Panc1 (cell line): ENCODE measurements around the gene GALNT18. TPM values are rescaled to one million over a fixed set of nuclear protein-coding genes. Genes with fewer than 3 reads are reported as not detected.

Source experiments
- ATAC-seq: fragments of 200-7000 bp; cut with Tn5 transposase; 2 replicates; pipeline ENCODE4 v1.9.1; 2020; ENCODE audit warnings: mild to moderate bottlenecking, moderate library complexity
- BruUV-seq: library from RNA; stranded (reverse); fragments of 400-500 nt; replicated peaks from 2 replicates; lab custom pipeline; 2021; lab: Mats Ljungman, UMichigan
- CTCF ChIA-PET: fragments of 300-600 bp; sonication (Branson Sonifier 250); formaldehyde crosslinking; loops from one replicate; lab custom pipeline; 2022; ENCODE audit warnings: antibody characterized with exemption; lab: Charles Lee
- POLR2A ChIA-PET: fragments of 300-600 bp; sonication (Branson Sonifier 250); formaldehyde crosslinking; loops from one replicate; lab custom pipeline; 2022; ENCODE audit warnings: antibody characterized with exemption; lab: Charles Lee
- DNase-seq: peaks from one replicate; pipeline ENCODE4 v3.0.0-alpha.2; 2010; ENCODE audit warnings: low read depth, low spot score
- H3K27ac ChIP-seq: 2 replicates; pipeline ENCODE4 v1.5.1; 2011; ENCODE audit warnings: mild to moderate bottlenecking, low read length, inconsistent platforms
- H3K27me3 ChIP-seq: fragments of 200-500 bp; sonication (Bioruptor generic); 2 replicates; pipeline ENCODE4 v1.6.0; 2014; ENCODE audit warnings: low read length, inconsistent platforms; ENCODE audit not compliant: control insufficient read depth, insufficient read depth
- H3K36me3 ChIP-seq: fragments of 200-500 bp; sonication (Bioruptor generic); 2 replicates; pipeline ENCODE4 v1.5.1; 2014; ENCODE audit warnings: inconsistent platforms, mild to moderate bottlenecking, low read length, moderate library complexity; ENCODE audit not compliant: control insufficient read depth, insufficient read depth
- H3K4me1 ChIP-seq: 2 replicates; pipeline ENCODE4 v1.5.1; 2011; ENCODE audit warnings: inconsistent platforms, mild to moderate bottlenecking, low read length, moderate library complexity; ENCODE audit not compliant: control insufficient read depth, insufficient read depth
- H3K4me3 ChIP-seq, 2 experiments: 2 replicates each; pipeline ENCODE4 v1.5.1; 2011 to 2012; ENCODE audit warnings: low read depth in 2 of 2, low read length in 2 of 2, mild to moderate bottlenecking in 2 of 2, inconsistent platforms in 1 of 2, moderate library complexity in 1 of 2
- H3K9me3 ChIP-seq: fragments of 200-500 bp; sonication (Bioruptor generic); 2 replicates; pipeline ENCODE4 v1.5.1; 2014; ENCODE audit warnings: low read depth, mild to moderate bottlenecking, inconsistent platforms, low read length, moderate library complexity; ENCODE audit not compliant: control insufficient read depth, insufficient read depth
- CTCF ChIP-seq: fragments of 450-650 bp; IDR thresholded peaks from 2 replicates; pipeline ENCODE4 v1.5.1; 2017; ENCODE audit warnings: mild to moderate bottlenecking
- POLR2AphosphoS5 ChIP-seq: IDR thresholded peaks from 2 replicates; pipeline ENCODE4 v1.6.1; 2012; ENCODE audit warnings: mild to moderate bottlenecking, low read depth, low read length, moderate library complexity
- SIN3A ChIP-seq: IDR thresholded peaks from 2 replicates; pipeline ENCODE4 v1.6.1; 2012; ENCODE audit warnings: low read depth, mild to moderate bottlenecking, low read length, moderate library complexity, borderline replicate concordance; ENCODE audit not compliant: insufficient read depth
- TCF7L2 ChIP-seq: IDR thresholded peaks from 2 replicates; pipeline ENCODE4 v1.6.1; 2011; ENCODE audit warnings: mild to moderate bottlenecking, low read depth, low read length, inconsistent platforms
- in situ Hi-C: cut with HindIII; loops from 2 replicates; pipeline ENCODE4 v1.10.0; 2016; ENCODE audit warnings: low sequenced_read_pairs, low pct_unique_long_range_greater_than_20kb
- intact Hi-C: fragments of 100-400 bp; cut with micrococcal nuclease; formaldehyde crosslinking; loops from one replicate; pipeline ENCODE4 v1.10.0; 2022; ENCODE audit not compliant: unreplicated experiment
- total RNA-seq: library from RNA; stranded (reverse); gene quantifications from one replicate; pipeline ENCODE4 v1.2.1, GENCODE V29; 2021; ENCODE audit not compliant: unreplicated experiment
- TF ChIP-seq, protein P1 (sequence below), 2 experiments: IDR thresholded peaks; 2 replicates each; pipeline ENCODE4 v1.6.1; 2011 to 2012; ENCODE audit warnings: low read depth in 2 of 2, control low read depth in 1 of 2, low read length in 1 of 2, mild to moderate bottlenecking in 1 of 2, moderate library complexity in 1 of 2; ENCODE audit not compliant: insufficient read depth in 1 of 2

Gene GALNT18
- total RNA-seq, 1 experiment from 2014 or later = 8.6 TPM

GRCh38 chr11:11608783-11609232, 13.0 kb downstream of the GALNT18 start:
- DNase-seq = no peak
- H3K27ac ChIP-seq = no peak overlapping the region
- in situ Hi-C loops (no loop called here), intact Hi-C loops (no loop called here)
- ATAC-seq = no peak
- no peaks in the 10 kb centered on the region for H3K36me3 ChIP-seq
- H3K4me3 ChIP-seq = no peak overlapping the region
- no TSS peak for BruUV-seq
- no peaks in the 10 kb centered on the region for H3K27me3 ChIP-seq
- ChIA-PET POLR2A (no interaction called here), CTCF (no interaction called here)
- H3K4me1 ChIP-seq = peaks cover 3% of the 10 kb centered on the region; the same call in 1 of the 2 replicates
- H3K9me3 ChIP-seq = no peaks in the 10 kb centered on the region
- TF ChIP-seq POLR2AphosphoS5 = no peak

DNA sequence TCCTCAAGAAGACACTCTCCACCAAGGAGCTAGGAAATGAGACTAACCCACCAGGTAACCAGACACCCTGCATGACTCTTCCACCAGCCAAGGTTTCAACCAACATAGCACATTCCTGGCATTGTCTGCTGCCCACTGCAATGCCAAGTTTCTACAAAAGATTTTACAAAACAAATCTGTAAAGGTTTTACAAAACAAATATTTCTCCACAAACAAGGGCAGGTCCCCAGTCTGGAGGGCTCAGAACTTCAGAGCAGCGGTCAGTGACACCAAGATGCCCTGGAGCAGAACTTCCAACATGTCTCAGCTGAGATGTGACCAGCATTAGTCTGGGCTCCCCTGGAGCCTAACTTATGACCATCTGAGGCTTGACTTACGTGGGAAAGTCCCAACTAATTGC, 14.0 kb downstream of the GALNT18 start:
- POLR2A ChIA-PET = no interaction called here
- no peak overlapping the region for H3K4me3 ChIP-seq
- H3K9me3 ChIP-seq = no peaks in the 10 kb centered on the region
- intact Hi-C loops = no loop called here
- TF ChIP-seq SIN3A (no peak), TCF7L2 (no peak), CTCF (no peak), POLR2AphosphoS5 (no peak)
- TF ChIP-seq, protein P1, sequence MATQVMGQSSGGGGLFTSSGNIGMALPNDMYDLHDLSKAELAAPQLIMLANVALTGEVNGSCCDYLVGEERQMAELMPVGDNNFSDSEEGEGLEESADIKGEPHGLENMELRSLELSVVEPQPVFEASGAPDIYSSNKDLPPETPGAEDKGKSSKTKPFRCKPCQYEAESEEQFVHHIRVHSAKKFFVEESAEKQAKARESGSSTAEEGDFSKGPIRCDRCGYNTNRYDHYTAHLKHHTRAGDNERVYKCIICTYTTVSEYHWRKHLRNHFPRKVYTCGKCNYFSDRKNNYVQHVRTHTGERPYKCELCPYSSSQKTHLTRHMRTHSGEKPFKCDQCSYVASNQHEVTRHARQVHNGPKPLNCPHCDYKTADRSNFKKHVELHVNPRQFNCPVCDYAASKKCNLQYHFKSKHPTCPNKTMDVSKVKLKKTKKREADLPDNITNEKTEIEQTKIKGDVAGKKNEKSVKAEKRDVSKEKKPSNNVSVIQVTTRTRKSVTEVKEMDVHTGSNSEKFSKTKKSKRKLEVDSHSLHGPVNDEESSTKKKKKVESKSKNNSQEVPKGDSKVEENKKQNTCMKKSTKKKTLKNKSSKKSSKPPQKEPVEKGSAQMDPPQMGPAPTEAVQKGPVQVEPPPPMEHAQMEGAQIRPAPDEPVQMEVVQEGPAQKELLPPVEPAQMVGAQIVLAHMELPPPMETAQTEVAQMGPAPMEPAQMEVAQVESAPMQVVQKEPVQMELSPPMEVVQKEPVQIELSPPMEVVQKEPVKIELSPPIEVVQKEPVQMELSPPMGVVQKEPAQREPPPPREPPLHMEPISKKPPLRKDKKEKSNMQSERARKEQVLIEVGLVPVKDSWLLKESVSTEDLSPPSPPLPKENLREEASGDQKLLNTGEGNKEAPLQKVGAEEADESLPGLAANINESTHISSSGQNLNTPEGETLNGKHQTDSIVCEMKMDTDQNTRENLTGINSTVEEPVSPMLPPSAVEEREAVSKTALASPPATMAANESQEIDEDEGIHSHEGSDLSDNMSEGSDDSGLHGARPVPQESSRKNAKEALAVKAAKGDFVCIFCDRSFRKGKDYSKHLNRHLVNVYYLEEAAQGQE (IDR thresholded peaks at IDR 0.05; ENCODE audit: insufficient read depth in 1 of 2, low read depth in 2 of 2, low read length in 1 of 2) = no peak
- H3K4me1 ChIP-seq = peaks cover 3% of the 10 kb centered on the region; the same call in 1 of the 2 replicates
- no TSS peak for BruUV-seq
- DNase-seq = no peak
- in situ Hi-C loops = no loop called here
- H3K27ac ChIP-seq = no peak overlapping the region
- no peaks in the 10 kb centered on the region for H3K27me3 ChIP-seq
- no peaks in the 10 kb centered on the region for H3K36me3 ChIP-seq
- CTCF ChIA-PET = interaction anchor here (0.8 kb wide), 1 partner anchor 580 kb away, joined by 3 read pairs; no protein-coding TSS in a partner anchor
- ATAC-seq = 0 out of 2 replicates have a peak, but pooled peaks have one; percentile 29

GRCh38 chr11:11605821-11606450, 15.9 kb downstream of the GALNT18 start:
- ChIA-PET CTCF (no interaction called here), POLR2A (interaction anchor here (0.6 kb wide), 1 partner anchor 268 kb away, joined by 4 read pairs; no protein-coding TSS in a partner anchor)
- in situ Hi-C loops (no loop called here), intact Hi-C loops (no loop called here)
- no peak for DNase-seq
- Histone ChIP-seq H3K9me3 (no peaks in the 10 kb centered on the region), H3K27ac (no peak overlapping the region), H3K27me3 (no peaks in the 10 kb centered on the region), H3K4me1 (peaks cover 3% of the 10 kb centered on the region; the same call in 1 of the 2 replicates), H3K36me3 (no peaks in the 10 kb centered on the region), H3K4me3 (no peak overlapping the region)
- no peak for TF ChIP-seq CTCF
- TF ChIP-seq, protein P1 (IDR thresholded peaks at IDR 0.05; ENCODE audit: insufficient read depth in 1 of 2, low read depth in 2 of 2, low read length in 1 of 2) = no peak
- no peak for TF ChIP-seq SIN3A
- no peak for TF ChIP-seq POLR2AphosphoS5
- no peak for ATAC-seq
- no TSS peak for BruUV-seq
